Upper lobe of left lung (tissue), 6 donors: ENCODE results near the gene PLXNB3. TPM values are rescaled to one million over a fixed set of nuclear protein-coding genes. Genes with fewer than 3 reads are reported as not detected.
A peak's percentile ranks its signal among the peaks of the same experiment; 100 is the strongest.

ENCODE experiments used
- ATAC-seq, 2 donors: fragments of 200-7000 bp; cut with Tn5 transposase; one replicate each; pipeline ENCODE4 v1.9.1; 2022; ENCODE audit warnings: mild to moderate bottlenecking in 2 of 2, moderate library complexity in 2 of 2; ENCODE audit not compliant: low FRiP score in 2 of 2
- DNase-seq, 2 donors: peaks; one replicate each; pipeline ENCODE4 v3.0.0-alpha.2; 2019 to 2020
- H3K27ac ChIP-seq, 4 donors: fragments of 200-600 bp; sonication (generic); one replicate each; pipeline ENCODE4 v1.5.1; 2016 to 2019
- H3K27me3 ChIP-seq, 4 donors: fragments of 200-600 bp; sonication (generic); one replicate each; pipeline ENCODE4 v1.5.1; 2017 to 2019
- H3K36me3 ChIP-seq, 4 donors: fragments of 200-600 bp; sonication (generic); one replicate each; pipeline ENCODE4 v1.5.1; 2016 to 2019
- H3K4me1 ChIP-seq, 4 donors: fragments of 200-600 bp; sonication (generic); one replicate each; pipeline ENCODE4 v1.5.1; 2018 to 2019
- H3K4me3 ChIP-seq, 4 donors: fragments of 200-600 bp; sonication (generic); one replicate each; pipeline ENCODE4 v1.5.1; 2017 to 2019; ENCODE audit warnings: mild to moderate bottlenecking in 2 of 4, moderate library complexity in 1 of 4
- H3K9me3 ChIP-seq, 4 donors: fragments of 200-600 bp; sonication (generic); one replicate each; pipeline ENCODE4 v1.5.1; 2018 to 2019
- CTCF ChIP-seq, 6 experiments: fragments of 450-650 bp in 4 of 6; fragments of 200-600 bp in 2 of 6; sonication (generic) in 2 of 6; IDR thresholded peaks; one replicate each; pipeline ENCODE4 v1.5.1; 2016 to 2019; ENCODE audit warnings: antibody characterized with exemption in 6 of 6
- EP300 ChIP-seq, 4 donors: sonication (generic); formaldehyde crosslinking; IDR thresholded peaks; one replicate each; pipeline ENCODE4 v1.5.1; 2017; ENCODE audit warnings: antibody characterized with exemption in 4 of 4, control low read depth in 2 of 4
- POLR2A ChIP-seq, 4 donors: fragments of 450-650 bp; IDR thresholded peaks; one replicate each; pipeline ENCODE4 v1.5.1; 2016 to 2017; ENCODE audit warnings: antibody characterized with exemption in 4 of 4, mild to moderate bottlenecking in 2 of 4
- POLR2AphosphoS5 ChIP-seq, 2 donors: sonication (generic); formaldehyde crosslinking; IDR thresholded peaks; one replicate each; pipeline ENCODE4 v1.5.1; 2017; ENCODE audit warnings: antibody characterized with exemption in 2 of 2
- WGBS, 2 donors: methylation state at CpG; one replicate each; pipeline ENCODE4 v1.1.5; 2017 to 2018; 5-methylcytosine and 5-hydroxymethylcytosine counted together
- total RNA-seq, 6 donors: library from RNA; depleted of rRNA in 4 of 6; stranded (reverse); fragments of >200 nt in 4 of 6; gene quantifications; one replicate each; pipeline versions ENCODE4 v1.1.0 to v1.2.1, GENCODE V29; 2016 to 2021
- donor health status: DM: no; HTN: no; CAD: no; lungs with moderate emphysema.
- donor health status: DM: no; HTN: yes; CAD: no; lungs with severe emphysema.

The PLXNB3 gene
- 10 to 100 TPM in 1 of 6 donors, 1 to 10 TPM in 5; 1.3 to 21.0 (median 2.9) TPM for total RNA-seq

GRCh38 chrX:153763989-153764755 is at the start of gene PLXNB3:
PLXNB3 (plus strand) TSS chrX:153764249; CDS start chrX:153765536, 1,287 bp downstream.
- Histone ChIP-seq H3K36me3 (no peaks in the 10 kb centered on the region), H3K27ac (peak within 1 kb of the TSS; percentile 35 to 72 (median 59)), H3K9me3 (no peaks in the 10 kb centered on the region), H3K4me3 (peak within 1 kb of the TSS in 2 of 4 donors; percentile 7 to 38), H3K27me3 (no peaks in the 10 kb centered on the region), H3K4me1 (peaks cover 0 to 13% (median 6%) of the 10 kb centered on the region in 4 donors)
- peak; percentile 78 to 93 (median 86) for TF ChIP-seq CTCF (IDR thresholded peaks at IDR 0.05)
- TF ChIP-seq EP300 (IDR thresholded peaks at IDR 0.05): no peak
- 27% methylated on average over 22 of the region's 26 CpGs; no CpG with 5 or more reads in 1 of the 2 donors for WGBS, 2 donors
- peak; percentile 83 to 90 for DNase-seq
- peak; percentile 82 to 90 for ATAC-seq

- TF ChIP-seq CTCF (IDR thresholded peaks at IDR 0.05) (no peak), POLR2A (IDR thresholded peaks at IDR 0.05) (no peak), EP300 (IDR thresholded peaks at IDR 0.05) (no peak), POLR2AphosphoS5 (IDR thresholded peaks at IDR 0.05) (no peak)
- Histone ChIP-seq H3K27me3 (no peaks in the 10 kb centered on the region), H3K27ac (no peak overlapping the region), H3K36me3 (peaks cover 0 to 62% (median 15%) of the 10 kb centered on the region in 4 donors), H3K4me3 (no peak overlapping the region), H3K9me3 (no peaks in the 10 kb centered on the region), H3K4me1 (no peaks in the 10 kb centered on the region)
- 78 to 87% methylated on average over 3 of the region's 3 CpGs for WGBS, 2 donors
- DNase-seq: no peak
- ATAC-seq: no peak
Measured at GRCh38 chrX:153714256-153714655, 49.8 kb upstream of the PLXNB3 start.

- ATAC-seq (no peak), DNase-seq (no peak)
- H3K9me3 ChIP-seq: no peaks in the 10 kb centered on the region
- H3K27me3 ChIP-seq: no peaks in the 10 kb centered on the region
- peaks cover 0 to 71% (median 18%) of the 10 kb centered on the region in 4 donors for H3K36me3 ChIP-seq
- WGBS, 2 donors: 94 to 97% methylated on average over 9 of the region's 9 CpGs
- H3K4me1 ChIP-seq: peaks cover 0 to 6% (median 2%) of the 10 kb centered on the region in 4 donors
- H3K27ac ChIP-seq: no peak overlapping the region
- no peak overlapping the region for H3K4me3 ChIP-seq
- TF ChIP-seq POLR2A (IDR thresholded peaks at IDR 0.05) (no peak), CTCF (IDR thresholded peaks at IDR 0.05) (no peak), POLR2AphosphoS5 (IDR thresholded peaks at IDR 0.05) (no peak), EP300 (IDR thresholded peaks at IDR 0.05) (no peak)
Measured at GRCh38 chrX:153717445-153717844, 46.6 kb upstream of the PLXNB3 start.

GRCh38 chrX:153719238-153719637 is 44.8 kb upstream of the PLXNB3 start:
- H3K4me1 ChIP-seq: peaks cover 6 to 12% (median 10%) of the 10 kb centered on the region in 4 donors
- H3K27ac ChIP-seq: no peak overlapping the region
- DNase-seq: peak in 1 of 2 donors; percentile 56
- TF ChIP-seq POLR2A (IDR thresholded peaks at IDR 0.05) (no peak), POLR2AphosphoS5 (IDR thresholded peaks at IDR 0.05) (no peak), CTCF (IDR thresholded peaks at IDR 0.05) (no peak), EP300 (IDR thresholded peaks at IDR 0.05) (no peak)
- peak in 1 of 2 donors; percentile 44 for ATAC-seq
- H3K36me3 ChIP-seq: peaks cover 0 to 59% (median 15%) of the 10 kb centered on the region in 4 donors
- H3K27me3 ChIP-seq: no peaks in the 10 kb centered on the region
- WGBS, 2 donors: 78 to 83% methylated on average over 1 to 2 of the region's 2 CpGs
- H3K4me3 ChIP-seq: no peak overlapping the region
- H3K9me3 ChIP-seq: peaks cover 0 to 8% (median 0%) of the 10 kb centered on the region in 4 donors
